Smooth muscle cell (in vitro differentiated cells): ENCODE data around the gene CCL25. TPM values are rescaled to one million over a fixed set of nuclear protein-coding genes. Genes with fewer than 3 reads are reported as not detected.

Experiments
- DNase-seq: peaks from one replicate; lab custom pipeline; 2025; ENCODE audit not compliant: unreplicated experiment; lab: John Stamatoyannopoulos, UW
- H2AFZ ChIP-seq: fragments of 200-600 bp; sonication (generic); 2 replicates; pipeline ENCODE4 v1.6.0; 2016; ENCODE audit warnings: antibody characterized with exemption, low read depth, mild to moderate bottlenecking
- H3F3A ChIP-seq: fragments of 200-600 bp; sonication (generic); 2 replicates; pipeline ENCODE4 v1.6.0; 2017; ENCODE audit warnings: antibody characterized with exemption, low read depth
- H3K27ac ChIP-seq: fragments of 200-600 bp; sonication (generic); 2 replicates; pipeline ENCODE4 v1.5.1; 2016; ENCODE audit warnings: low read depth, mild to moderate bottlenecking
- H3K27me3 ChIP-seq: fragments of 200-600 bp; sonication (generic); 2 replicates; pipeline ENCODE4 v1.6.1; 2016; ENCODE audit warnings: low read depth, mild to moderate bottlenecking
- H3K36me3 ChIP-seq: fragments of 200-600 bp; sonication (generic); 2 replicates; pipeline ENCODE4 v1.5.1; 2016; ENCODE audit warnings: low read depth
- H3K4me1 ChIP-seq: fragments of 200-600 bp; sonication (generic); 2 replicates; pipeline ENCODE4 v1.5.1; 2016; ENCODE audit warnings: low read depth
- H3K4me2 ChIP-seq: fragments of 200-600 bp; sonication (generic); 2 replicates; pipeline ENCODE4 v1.6.0; 2016; ENCODE audit warnings: mild to moderate bottlenecking
- H3K4me3 ChIP-seq: fragments of 200-600 bp; sonication (generic); 2 replicates; pipeline ENCODE4 v1.5.1; 2016; ENCODE audit warnings: mild to moderate bottlenecking
- H3K79me2 ChIP-seq: fragments of 200-600 bp; sonication (generic); 2 replicates; pipeline ENCODE4 v1.6.0; 2016; ENCODE audit warnings: low read depth, mild to moderate bottlenecking
- H3K9ac ChIP-seq: fragments of 200-600 bp; sonication (generic); 2 replicates; pipeline ENCODE4 v1.6.0; 2016; ENCODE audit warnings: low read depth
- H3K9me3 ChIP-seq: fragments of 200-600 bp; sonication (generic); replicated peaks from 2 replicates; pipeline ENCODE4 v1.5.1; 2016; ENCODE audit warnings: low read depth
- H4K20me1 ChIP-seq: fragments of 200-600 bp; sonication (generic); 2 replicates; pipeline ENCODE4 v1.6.0; 2016; ENCODE audit warnings: low read depth
- CTCF ChIP-seq: fragments of 200-600 bp; sonication (generic); IDR thresholded peaks from 2 replicates; pipeline ENCODE4 v1.5.1; 2017; ENCODE audit warnings: borderline replicate concordance, mild to moderate bottlenecking, antibody characterized with exemption; ENCODE audit not compliant: insufficient read depth, poor library complexity, severe bottlenecking
- WGBS: methylation state at CpG from one replicate; pipeline ENCODE4 v1.1.7; 2016; ENCODE audit warnings: low lambda C conversion rate; 5-methylcytosine and 5-hydroxymethylcytosine counted together
- polyA plus RNA-seq: library from polyadenylated mRNA; unstranded; fragments of >200 nt; fragmentation: Nextera tagmentation; extraction: Ambion mirVana; gene quantifications from 2 replicates; pipeline ENCODE4 v1.2.1, GENCODE V29; 2016
- total RNA-seq: library from RNA; depleted of rRNA; stranded (reverse); fragments of >200 nt; gene quantifications from 2 replicates; pipeline ENCODE4 v1.2.3, GENCODE V29; 2014

Gene CCL25
- total and polyA plus RNA-seq, 2 experiments from 2014 or later, result 0.91 TPM; not detected in 1

- H3K79me2 ChIP-seq, result no peaks in the 10 kb centered on the region
- H3K27ac ChIP-seq, result no peak overlapping the region
- H3K4me2 ChIP-seq, result no peak overlapping the region
- no peak overlapping the region for H3K4me3 ChIP-seq
- no peaks in the 10 kb centered on the region for H3K27me3 ChIP-seq
- H2AFZ ChIP-seq, result no peak overlapping the region
- WGBS, result 94% methylated on average over 7 of the region's 7 CpGs
- no peaks in the 10 kb centered on the region for H3K9me3 ChIP-seq
- no peaks in the 10 kb centered on the region for H3K36me3 ChIP-seq
- no peak overlapping the region for H3K9ac ChIP-seq
- H3K4me1 ChIP-seq, result peaks cover 16% of the 10 kb centered on the region
- TF ChIP-seq CTCF, result no peak
- H3F3A ChIP-seq, result no peaks in the 10 kb centered on the region
- H4K20me1 ChIP-seq, result no peaks in the 10 kb centered on the region
- no peak for DNase-seq
Observed at GRCh38 chr19:8036434-8037099, 16.0 kb upstream of the CCL25 start.

GRCh38 chr19:8038815-8039214, 13.7 kb upstream of the CCL25 start:
- Histone ChIP-seq H4K20me1 (no peaks in the 10 kb centered on the region), H3K9ac (no peak overlapping the region), H3K27ac (no peak overlapping the region), H3K4me1 (no peaks in the 10 kb centered on the region), H3K9me3 (no peaks in the 10 kb centered on the region), H3K36me3 (no peaks in the 10 kb centered on the region), H3K27me3 (no peaks in the 10 kb centered on the region), H3K79me2 (no peaks in the 10 kb centered on the region), H3K4me2 (no peak overlapping the region), H3K4me3 (no peak overlapping the region), H2AFZ (no peak overlapping the region), H3F3A (no peaks in the 10 kb centered on the region)
- WGBS, result 76% methylated on average over 6 of the region's 6 CpGs
- TF ChIP-seq CTCF, result no peak
- DNase-seq, result no peak

GRCh38 chr19:8039231-8039630, 13.3 kb upstream of the CCL25 start:
- no peak overlapping the region for H3K4me3 ChIP-seq
- no peaks in the 10 kb centered on the region for H3F3A ChIP-seq
- 83% methylated on average over 3 of the region's 3 CpGs for WGBS
- H2AFZ ChIP-seq, result no peak overlapping the region
- H3K9me3 ChIP-seq, result no peaks in the 10 kb centered on the region
- H3K79me2 ChIP-seq, result no peaks in the 10 kb centered on the region
- no peak overlapping the region for H3K27ac ChIP-seq
- no peaks in the 10 kb centered on the region for H4K20me1 ChIP-seq
- no peak overlapping the region for H3K9ac ChIP-seq
- TF ChIP-seq CTCF, result no peak
- no peak overlapping the region for H3K4me2 ChIP-seq
- no peaks in the 10 kb centered on the region for H3K4me1 ChIP-seq
- no peaks in the 10 kb centered on the region for H3K27me3 ChIP-seq
- DNase-seq, result no peak
- H3K36me3 ChIP-seq, result no peaks in the 10 kb centered on the region

- Histone ChIP-seq H3F3A (no peaks in the 10 kb centered on the region), H4K20me1 (no peaks in the 10 kb centered on the region), H3K27me3 (no peaks in the 10 kb centered on the region), H3K4me3 (no peak overlapping the region), H2AFZ (no peak overlapping the region), H3K9ac (no peak overlapping the region), H3K27ac (no peak overlapping the region), H3K36me3 (no peaks in the 10 kb centered on the region), H3K79me2 (no peaks in the 10 kb centered on the region), H3K4me2 (no peak overlapping the region), H3K9me3 (no peaks in the 10 kb centered on the region), H3K4me1 (no peaks in the 10 kb centered on the region)
- 78% methylated on average over 6 of the region's 7 CpGs for WGBS
- TF ChIP-seq CTCF, result no peak
- no peak for DNase-seq
Observed at GRCh38 chr19:8041531-8041931, 11.0 kb upstream of the CCL25 start.
